Activated CD4-positive, alpha-beta T cell treated with anti-CD3 and anti-CD28 coated beads for 1 hour (primary cell): ENCODE data around the gene TPI1.
A peak's percentile ranks its signal among the peaks of the same experiment; 100 is the strongest.

ENCODE experiments used
- DNase-seq: peaks from one replicate; pipeline ENCODE4 v3.0.0-alpha.2; 2020

The TPI1 gene

DNA sequence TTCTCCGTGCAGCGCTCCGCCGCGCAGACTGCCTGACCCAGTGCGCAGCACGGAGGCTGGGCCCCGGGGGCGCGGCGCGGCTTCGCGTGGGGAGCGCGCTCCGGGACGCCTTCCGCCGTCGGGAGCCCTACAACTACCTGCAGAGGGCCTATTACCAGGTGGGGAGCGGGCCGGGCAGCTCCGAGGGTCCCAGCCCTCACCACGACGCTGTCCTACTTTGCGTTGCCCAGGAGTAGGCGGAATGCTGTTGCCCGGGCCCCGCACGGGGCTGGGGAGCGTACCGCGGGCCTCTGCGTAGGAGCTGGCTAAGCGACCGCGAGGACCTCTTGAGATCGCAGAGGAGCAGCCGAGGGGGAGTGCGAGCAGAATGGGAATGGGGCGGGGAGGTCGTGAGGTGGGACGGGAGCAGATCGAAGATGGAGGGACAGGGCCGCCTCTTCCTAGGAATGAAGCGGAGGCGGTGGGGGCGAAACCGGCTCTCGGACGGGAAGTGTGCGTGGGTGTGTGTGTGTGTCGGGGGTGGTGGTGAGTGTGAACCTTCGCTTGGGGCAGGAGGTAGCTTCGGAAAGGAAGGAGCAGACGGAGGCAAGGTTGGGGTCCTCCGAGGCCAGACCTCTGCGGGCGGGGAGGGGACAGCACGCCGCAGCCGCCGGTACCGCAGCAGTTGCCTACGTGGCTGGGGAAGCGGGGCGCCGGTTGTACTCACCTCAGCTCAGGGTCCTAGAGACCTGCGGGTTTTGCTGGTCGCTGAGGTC is 38.4 kb upstream of the TPI1 start:
- DNase-seq, result peak; percentile 29

DNA sequence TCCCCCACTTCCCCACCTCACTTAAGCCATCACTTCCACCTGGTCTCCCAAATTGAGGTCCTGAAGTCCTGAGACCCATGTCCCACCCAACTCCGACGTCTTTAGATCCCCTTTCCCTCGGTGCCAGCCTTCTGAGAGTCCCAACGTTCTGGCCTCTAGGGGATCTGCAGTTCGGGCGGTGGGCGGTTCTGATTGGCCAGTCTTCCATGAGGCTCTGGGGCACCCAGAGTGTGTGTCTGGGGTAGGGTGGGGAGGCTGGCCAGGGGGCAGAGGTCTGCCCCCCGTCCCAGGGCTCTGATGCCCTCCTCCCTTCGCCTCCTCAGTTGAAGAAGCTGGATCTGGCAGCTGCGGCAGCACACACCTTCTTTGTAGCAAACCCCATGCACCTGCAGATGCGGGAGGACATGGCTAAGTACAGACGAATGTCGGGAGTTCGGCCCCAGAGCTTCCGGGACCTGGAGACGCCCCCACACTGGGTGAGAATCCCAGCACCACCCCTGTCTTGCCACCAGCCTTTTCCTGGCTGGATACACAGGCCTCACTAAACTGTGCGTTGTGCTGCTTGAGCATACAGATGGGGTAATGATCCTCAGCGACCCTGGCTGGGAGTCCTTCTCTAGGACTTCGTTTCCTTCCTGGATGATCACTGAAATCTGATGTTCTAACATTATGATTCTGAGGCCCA is 37.7 kb upstream of the TPI1 start:
- DNase-seq, result no peak

DNA sequence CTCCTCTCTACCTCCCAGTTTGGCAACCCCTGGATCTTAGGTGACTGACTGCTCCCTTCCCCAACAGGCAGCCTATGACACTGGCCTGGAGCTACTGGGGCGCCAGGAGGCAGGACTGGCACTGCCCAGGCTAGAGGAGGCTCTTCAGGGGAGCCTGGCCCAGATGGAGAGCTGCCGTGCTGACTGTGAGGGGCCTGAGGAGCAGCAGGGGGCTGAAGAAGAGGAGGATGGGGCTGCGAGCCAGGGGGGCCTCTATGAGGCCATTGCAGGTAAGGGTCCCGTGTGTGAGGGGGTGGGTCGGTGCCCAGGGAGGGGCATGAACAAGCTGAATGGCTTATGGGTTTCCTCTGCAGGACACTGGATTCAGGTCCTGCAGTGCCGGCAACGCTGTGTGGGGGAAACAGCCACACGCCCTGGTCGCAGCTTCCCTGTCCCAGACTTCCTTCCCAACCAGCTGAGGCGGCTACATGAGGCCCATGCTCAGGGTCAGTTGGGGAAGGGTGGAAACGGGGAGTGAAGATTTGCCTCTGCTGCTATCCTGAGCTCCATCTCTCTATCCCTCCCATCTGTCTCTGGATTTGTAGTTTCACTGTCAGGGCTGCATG is 36.9 kb upstream of the TPI1 start:
- no peak for DNase-seq

DNA sequence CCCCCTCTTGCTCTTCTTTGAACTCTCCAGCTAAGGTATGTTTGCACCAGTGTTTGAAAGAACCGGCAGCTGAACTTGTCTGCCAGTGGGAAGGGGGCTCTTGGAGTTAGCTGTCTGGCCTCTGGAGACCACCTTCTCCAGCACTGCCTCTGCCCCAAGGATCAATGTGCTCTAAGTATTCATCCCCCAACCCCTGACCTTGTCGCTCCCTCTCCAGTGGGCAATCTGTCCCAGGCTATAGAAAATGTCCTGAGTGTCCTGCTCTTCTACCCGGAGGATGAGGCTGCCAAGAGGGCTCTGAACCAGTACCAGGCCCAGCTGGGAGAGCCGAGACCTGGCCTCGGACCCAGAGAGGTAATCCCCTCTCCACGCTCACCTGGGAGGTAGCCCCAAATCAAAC is 36.3 kb upstream of the TPI1 start:
- no peak for DNase-seq

DNA sequence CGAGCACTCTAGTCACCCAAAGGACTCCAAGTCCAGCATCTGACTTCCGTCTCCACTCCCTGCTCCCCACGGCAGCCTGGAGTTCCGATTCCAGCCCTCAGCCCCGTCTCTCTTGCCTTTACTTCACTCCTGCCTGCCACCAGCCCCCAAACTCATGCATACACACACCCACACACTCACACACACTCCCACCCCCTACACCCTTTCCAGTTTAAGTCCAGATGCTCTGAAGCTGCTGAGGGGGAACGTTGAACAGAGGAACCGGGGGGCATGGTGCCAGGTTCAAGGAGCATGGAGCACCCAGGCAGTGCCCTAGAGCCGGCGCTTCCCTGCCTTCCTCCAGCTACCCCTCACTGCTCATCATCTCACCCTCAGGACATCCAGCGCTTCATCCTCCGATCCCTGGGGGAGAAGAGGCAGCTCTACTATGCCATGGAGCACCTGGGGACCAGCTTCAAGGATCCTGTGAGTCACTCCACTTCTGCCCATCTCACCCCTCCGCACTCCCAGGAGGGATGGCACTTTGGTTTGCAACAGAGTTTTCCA is 35.8 kb upstream of the TPI1 start:
- DNase-seq, result no peak

DNA sequence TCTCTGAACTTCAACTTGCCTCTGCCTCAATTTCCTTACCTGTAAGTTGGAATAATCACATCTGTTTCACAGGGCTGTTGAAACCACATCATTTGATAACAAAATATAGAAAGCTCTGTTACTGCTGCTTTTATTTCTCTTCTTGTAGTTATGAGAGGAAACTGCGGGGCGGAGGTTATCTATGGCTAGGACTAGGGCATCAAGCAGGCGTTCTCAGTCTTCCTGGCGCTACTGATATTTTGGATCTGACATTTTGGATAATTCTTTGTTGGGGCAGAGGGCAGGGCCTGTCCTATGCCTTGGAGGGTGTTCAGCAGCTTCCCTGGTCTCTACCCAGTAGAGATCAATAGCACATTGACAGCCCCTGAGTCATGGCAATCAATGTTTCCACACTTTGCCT is 35.2 kb upstream of the TPI1 start:
- DNase-seq, result no peak

DNA sequence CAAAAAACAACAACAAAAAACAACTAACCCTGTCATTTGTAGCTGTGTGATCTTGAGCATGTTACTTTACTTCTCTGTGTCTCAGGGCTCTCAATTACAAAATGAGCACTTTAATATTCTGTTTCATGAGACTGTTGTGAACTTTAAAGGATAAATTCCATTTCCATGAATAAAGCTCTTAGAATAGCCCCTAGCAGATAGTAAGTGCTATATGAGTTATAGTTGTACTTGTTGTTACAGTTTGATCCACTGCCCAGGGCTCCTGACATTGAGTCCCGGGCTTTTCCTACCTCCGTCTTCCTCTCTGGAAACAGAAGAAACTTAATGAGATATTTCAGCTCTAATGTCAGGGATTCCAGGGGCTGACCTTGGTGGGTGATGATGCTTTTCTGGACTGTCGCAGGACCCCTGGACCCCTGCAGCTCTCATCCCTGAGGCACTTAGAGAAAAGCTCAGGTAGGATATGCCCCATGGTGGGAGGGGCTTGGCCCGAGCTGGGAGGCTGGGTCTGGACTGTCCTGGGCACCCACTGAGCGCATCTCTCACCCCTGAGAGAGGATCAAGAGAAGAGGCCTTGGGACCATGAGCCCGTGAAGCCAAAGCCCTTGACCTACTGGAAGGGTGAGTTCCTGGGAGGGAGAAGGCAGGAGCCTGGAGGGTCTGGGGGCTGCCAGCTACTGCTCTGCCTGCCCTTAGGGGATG is 34.0 kb upstream of the TPI1 start:
- no peak for DNase-seq

DNA sequence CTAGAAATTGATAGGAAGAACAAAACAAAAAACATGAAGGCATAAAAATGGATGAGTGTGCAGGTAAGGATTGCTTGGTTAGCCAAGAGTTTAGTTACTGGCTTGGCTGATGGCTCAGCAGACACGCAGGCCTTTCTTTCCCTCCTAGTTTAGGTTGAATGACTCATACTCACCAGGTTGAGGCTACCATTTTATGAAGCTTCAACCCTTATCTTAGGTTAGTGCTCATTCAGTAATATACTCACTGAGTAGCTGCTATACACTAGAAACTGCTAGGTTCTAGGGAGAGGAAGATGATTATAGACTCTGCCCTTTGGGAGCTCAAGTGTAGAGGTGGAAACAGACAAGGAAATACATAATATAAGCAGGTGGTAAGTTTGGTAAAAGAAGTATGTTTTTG is 33.1 kb upstream of the TPI1 start:
- DNase-seq, result no peak

DNA sequence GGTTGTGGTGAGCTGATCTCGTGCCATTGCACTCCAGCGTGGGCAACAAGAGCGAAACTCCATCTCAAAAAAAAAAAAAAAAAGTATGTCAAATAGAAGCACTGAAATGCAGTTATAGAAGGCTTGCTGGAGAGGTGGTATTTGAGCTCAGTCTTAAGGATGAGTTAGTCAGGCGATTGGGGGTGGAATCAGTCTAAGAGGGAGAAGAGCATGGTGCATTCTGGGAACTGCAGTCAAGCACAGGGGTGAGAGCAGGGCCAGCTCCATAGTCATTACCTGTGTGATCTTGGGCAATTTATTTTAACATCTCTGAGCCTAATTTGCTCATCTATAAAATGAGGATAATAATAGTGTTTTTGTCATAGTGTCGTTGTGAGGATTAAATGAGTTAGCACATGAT is 32.5 kb upstream of the TPI1 start:
- no peak for DNase-seq

DNA sequence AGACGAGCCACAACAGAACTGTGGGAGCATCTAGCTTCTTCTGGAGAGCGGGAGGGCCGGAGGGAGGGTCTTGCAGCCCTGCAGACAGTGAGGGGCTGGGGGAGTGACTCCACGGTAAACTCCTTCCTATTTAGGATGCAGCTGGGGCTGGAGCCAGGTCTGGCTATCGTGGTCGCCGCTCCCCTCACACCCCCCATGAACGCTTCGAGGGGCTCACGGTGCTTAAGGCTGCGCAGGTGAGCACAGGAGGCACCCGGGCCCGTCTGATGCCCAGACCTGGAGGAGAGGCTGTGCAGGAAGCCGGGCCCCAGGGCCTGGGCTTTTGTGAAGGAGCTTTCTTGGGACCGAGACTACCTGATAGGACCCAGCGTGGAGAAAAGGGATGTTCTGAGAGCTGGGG is 30.5 kb upstream of the TPI1 start:
- no peak for DNase-seq

DNA sequence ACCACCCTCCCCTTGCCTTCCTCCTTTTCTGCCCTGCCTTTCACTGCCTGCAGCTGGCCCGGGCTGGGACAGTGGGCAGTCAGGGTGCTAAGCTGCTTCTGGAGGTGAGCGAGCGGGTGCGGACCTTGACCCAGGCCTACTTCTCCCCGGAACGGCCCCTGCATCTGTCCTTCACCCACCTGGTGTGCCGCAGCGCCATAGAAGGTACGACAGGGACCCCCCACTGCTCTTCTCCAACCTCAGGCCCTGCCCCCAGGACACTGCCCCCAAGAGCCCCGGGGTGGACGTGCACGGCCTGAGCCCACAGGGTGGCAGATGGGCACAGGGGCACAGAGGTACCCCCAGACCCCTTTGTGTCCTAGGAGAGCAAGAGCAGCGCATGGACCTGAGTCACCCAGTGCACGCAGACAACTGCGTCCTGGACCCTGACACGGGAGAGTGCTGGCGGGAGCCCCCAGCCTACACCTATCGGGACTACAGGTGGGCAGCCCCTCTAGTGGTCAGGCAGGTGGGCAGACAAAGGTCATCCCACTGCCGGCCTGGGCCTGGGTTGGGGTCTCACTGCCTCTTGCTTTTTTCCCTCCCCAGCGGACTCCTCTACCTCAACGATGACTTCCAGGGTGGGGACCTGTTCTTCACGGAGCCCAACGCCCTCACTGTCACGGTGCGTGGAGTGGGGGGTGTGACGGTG is 29.8 kb upstream of the TPI1 start:
- DNase-seq, result no peak

DNA sequence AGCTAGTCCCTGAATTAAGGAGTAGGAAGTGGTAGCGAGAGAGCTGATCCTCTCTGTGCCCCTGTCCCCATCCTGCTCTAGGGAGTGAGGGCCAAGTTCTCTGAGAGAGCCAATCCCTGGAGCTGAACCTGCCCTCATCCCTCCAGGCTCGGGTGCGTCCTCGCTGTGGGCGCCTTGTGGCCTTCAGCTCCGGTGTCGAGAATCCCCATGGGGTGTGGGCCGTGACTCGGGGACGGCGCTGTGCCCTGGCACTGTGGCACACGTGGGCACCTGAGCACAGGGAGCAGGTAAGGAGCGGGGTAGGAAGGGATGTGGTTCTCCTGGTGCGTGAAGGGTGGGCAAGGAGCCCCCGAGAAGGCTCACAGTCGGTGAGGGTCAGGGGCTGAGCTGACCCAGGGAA is 28.5 kb upstream of the TPI1 start:
- DNase-seq, result no peak

DNA sequence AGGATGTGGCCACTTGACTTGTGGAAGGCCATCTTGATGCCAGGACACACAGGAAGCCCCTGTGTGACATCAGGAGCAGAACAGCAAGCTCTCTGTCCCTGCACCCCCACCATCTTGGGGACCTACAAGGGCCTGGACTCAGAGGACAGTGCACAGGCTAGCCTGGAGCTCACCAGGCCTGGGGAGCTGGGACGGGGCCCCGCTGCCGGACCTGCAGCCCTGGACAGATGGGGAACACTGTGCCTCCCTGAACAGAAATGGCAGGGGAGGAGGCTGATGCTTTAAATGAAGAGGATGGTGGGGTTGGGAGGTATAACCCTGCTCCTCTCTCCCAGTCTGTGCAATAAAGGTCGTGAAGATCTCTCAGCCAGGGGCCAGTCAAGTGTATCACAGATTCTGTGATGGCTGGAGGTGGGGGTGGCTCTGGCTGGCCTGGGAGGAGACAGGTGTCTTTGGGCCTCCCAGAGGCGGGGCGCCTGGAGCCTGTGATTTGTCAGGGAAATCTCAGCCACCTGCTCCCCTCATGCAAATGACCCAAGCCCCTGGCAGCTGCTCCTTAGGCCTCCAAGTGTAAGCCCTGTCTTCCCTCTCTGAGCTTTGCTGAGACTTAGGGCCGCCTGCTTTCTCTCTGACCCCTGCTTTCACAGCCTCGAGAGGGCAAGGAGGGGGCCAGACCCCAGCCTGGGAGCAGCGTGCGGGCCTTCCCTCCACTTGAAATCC is 27.7 kb upstream of the TPI1 start:
- no peak for DNase-seq

DNA sequence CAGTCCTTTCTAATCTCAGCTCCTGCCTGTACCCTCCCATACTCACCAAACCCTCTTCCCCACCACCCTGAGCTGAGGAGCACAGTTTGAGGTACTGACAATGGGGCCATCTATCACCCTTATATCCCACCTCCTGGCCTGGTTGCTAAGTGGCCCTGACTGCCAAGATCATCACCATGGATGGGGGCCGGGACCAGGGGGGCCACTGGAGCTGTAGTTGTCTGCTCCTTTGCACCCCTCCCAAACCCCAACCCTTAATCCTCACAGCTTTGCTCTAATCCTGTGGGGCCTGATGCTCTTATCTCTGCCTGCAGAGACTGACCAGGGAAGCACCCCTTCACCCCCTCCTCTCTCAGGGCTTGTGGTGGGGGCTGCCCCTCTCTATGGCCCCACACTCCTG is 27.0 kb upstream of the TPI1 start:
- DNase-seq, result no peak

DNA sequence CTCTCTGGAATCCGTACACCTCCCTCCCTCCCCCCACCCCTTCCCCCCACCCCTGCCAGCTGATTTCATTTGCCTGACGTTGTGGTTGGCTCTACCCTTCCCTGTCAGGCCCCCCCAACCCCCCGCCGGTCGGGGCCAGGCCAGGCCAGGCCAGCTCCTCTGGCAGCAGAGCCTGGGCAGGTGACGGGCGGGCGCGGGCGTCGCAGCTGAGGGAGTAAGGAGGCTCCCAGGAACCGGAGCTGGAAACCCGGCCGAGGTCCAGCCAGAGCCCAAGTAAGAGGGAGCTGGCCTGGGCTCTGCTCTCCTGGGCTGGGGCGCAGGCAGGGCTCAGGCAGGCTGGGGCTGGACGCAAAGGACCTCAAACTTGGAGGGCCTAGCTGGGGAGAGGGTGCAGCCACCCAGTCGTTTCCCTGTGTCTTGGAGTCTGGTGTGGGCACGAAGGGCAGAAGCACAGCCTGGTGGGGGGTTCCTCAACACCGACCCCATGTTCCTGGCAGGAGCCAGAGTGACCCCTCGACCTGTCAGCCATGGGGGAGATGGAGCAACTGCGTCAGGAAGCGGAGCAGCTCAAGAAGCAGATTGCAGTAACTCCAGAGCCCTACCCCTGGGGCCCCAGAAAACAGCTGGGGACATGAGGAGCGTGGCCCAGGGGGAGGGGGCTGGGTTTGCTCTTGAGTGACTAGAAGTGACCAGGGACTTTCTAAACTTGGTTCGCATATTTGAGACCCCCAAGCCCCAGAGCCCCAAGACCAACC is 26.4 kb upstream of the TPI1 start, which contains the start of gene GNB3:
TSS of gene GNB3 (plus strand) at position 165 of the 755 bp plus-strand sequence. CDS start at position 528, 363 bp downstream.
- DNase-seq, result no peak

DNA sequence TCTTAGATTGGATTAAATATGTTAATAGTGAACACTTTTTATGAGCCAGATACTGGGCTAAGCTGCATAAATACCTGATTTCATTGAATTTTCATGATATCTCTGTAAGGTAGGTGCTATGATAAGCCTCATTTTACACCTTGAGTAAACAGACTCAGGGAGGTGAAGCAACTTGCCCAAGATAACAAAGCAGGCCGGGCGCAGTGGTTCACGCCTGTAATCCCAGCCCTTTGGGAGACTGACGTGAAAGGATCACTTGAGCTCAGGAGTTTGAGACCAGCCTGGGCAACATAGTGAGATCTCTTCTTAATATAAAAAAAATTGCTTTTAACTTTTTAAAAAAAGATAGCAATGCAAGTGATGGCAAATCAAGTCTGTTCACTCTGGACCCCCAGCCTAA is 25.3 kb upstream of the TPI1 start:
- DNase-seq, result no peak

DNA sequence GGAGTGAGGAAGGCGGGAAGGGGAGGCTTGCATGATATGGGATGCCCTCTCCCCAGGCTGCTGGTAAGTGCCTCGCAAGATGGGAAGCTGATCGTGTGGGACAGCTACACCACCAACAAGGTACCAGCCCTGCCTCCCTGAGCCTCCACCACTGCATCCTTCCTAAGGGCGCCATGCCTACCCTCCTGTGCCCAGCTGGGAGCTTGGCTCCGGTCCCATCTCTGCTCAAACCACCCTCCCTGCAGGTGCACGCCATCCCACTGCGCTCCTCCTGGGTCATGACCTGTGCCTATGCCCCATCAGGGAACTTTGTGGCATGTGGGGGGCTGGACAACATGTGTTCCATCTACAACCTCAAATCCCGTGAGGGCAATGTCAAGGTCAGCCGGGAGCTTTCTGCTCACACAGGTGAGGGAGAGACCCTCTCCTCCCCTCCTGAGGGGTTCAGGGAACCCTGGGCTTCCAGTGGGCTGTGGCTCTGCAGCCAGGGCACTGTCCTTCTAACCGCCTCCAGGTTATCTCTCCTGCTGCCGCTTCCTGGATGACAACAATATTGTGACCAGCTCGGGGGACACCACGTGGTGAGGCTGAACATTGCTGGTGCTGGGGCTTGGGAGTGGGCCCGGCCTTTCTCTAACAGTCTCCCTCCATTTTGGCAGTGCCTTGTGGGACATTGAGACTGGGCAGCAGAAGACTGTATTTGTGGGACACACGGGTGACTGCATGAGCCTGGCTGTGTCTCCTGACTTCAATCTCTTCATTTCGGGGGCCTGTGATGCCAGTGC is 24.0 kb upstream of the TPI1 start:
- DNase-seq, result no peak

DNA sequence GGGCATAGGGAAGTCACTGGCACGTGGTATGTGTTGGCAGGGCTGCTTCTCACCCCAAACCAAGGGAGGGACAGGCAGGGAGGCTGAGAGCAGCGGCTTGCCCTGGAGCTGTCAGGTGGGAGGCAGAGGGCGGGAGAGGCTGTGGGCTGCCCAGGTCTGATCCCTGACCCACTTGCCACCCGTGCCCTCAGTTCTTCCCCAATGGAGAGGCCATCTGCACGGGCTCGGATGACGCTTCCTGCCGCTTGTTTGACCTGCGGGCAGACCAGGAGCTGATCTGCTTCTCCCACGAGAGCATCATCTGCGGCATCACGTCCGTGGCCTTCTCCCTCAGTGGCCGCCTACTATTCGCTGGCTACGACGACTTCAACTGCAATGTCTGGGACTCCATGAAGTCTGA is 21.9 kb upstream of the TPI1 start:
- no peak for DNase-seq

DNA sequence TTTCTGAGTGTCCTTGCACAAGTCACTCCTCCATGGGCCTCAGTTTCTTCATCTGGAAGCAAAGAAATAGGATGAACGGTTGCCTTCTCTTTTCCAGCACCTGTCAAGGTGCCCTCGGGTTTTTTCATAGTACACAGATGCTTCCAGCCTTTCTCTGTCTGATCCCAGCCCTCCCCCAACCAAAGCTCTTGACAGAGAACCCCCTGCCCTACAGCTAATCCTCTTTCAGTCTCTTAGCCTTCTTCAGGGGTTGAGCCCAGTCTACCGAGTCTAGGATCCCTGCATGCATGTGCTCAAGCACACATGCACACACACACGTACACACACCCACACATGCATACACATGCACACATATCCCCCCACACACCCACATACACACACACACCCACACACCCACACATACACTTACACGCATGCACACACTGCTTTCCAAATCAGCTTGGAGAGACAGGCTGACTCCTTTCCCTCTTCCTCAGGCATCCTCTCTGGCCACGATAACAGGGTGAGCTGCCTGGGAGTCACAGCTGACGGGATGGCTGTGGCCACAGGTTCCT is 20.9 kb upstream of the TPI1 start:
- no peak for DNase-seq

DNA sequence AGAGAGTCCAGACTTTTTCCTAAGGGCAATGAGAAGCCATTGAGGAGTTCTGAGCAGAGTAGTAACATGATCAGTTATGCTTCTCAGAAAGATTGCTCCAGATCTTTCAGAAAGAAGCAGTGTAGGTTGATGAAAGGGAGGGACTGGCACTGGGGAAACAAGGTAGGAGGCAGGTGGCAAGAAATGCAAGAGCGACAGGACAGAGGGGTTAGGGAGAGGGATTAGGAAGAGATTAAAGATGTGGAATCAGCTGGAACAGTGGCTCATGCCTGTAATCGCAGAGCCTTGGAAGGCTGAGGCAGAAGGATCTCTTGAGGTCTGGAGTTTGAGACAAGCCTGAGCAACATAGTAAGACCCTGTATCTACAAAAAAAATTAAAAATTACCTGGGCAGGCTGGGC is 19.7 kb upstream of the TPI1 start:
- DNase-seq, result no peak
